ENCODE results near the gene PIP5K1B. TPM values are rescaled to one million over a fixed set of nuclear protein-coding genes. Genes with fewer than 3 reads are reported as not detected.
A peak's percentile ranks its signal among the peaks of the same experiment; 100 is the strongest.

The PIP5K1B gene
- total and polyA plus RNA-seq, 10 of the 15 experiments (the other 5 are each of a cell fraction or from before 2014, with no cell fraction given) = 6.8 to 16.3 (median 10.6) TPM

GRCh38 chr9:68951879-68952659 lies 247.0 kb downstream of the PIP5K1B start (continued):
- TF ChIP-seq MLLT1 (IDR thresholded peaks at IDR 0.05) (0 out of 2 replicates have a peak, but pooled peaks have one; percentile 33), RELA (IDR thresholded peaks at IDR 0.05; ENCODE audit: borderline replicate concordance, partially characterized antibody) (no peak), ZBED1 (IDR thresholded peaks at IDR 0.05; ENCODE audit: borderline replicate concordance) (0 out of 2 replicates have a peak, but pooled peaks have one; percentile 25), SP1 (IDR thresholded peaks at IDR 0.05; ENCODE audit: low read depth, low read length) (peak; percentile 57), JUNB (IDR thresholded peaks at IDR 0.05) (peak; percentile 67), MXI1 (IDR thresholded peaks at IDR 0.05; ENCODE audit: low read depth, low read length) (no peak), NBN (IDR thresholded peaks at IDR 0.05) (no peak), SIN3A (IDR thresholded peaks at IDR 0.05; ENCODE audit: low read depth, low read length) (no peak), MAX (IDR thresholded peaks at IDR 0.05; ENCODE audit: low read depth, low read length) (no peak), GABPA (IDR thresholded peaks at IDR 0.05; ENCODE audit: low read depth) (0 out of 2 replicates have a peak, but pooled peaks have one; percentile 35), RUNX3 (IDR thresholded peaks at IDR 0.05; ENCODE audit: low read length) (peak; percentile 68), IKZF1 (conservative IDR thresholded peaks at IDR 0.05) (peak; percentile 66), NFYB (IDR thresholded peaks at IDR 0.05; ENCODE audit: insufficient read depth, low read depth, low read length) (no peak), RELB (IDR thresholded peaks at IDR 0.05; ENCODE audit: low read depth) (peak; percentile 58; the same call in 1 of the 2 replicates), PRDM15 (CRISPR knock-in tag; IDR thresholded peaks at IDR 0.05) (no peak), ZNF687 (IDR thresholded peaks at IDR 0.05) (no peak)
